H1 (cell line): Measurements from ENCODE around the gene B9D1. TPM values are rescaled to one million over a fixed set of nuclear protein-coding genes. Genes with fewer than 3 reads are reported as not detected.

Experiments
- CTCF ChIA-PET: fragments of 300-600 bp; sonication (Branson Sonifier 250); formaldehyde crosslinking; loops from one replicate; lab custom pipeline; 2021; ENCODE audit not compliant: partially characterized antibody; lab: Charles Lee
- POLR2A ChIA-PET: fragments of 300-600 bp; sonication (Branson Sonifier 250); formaldehyde crosslinking; loops from one replicate; lab custom pipeline; 2021; ENCODE audit warnings: inconsistent platforms; ENCODE audit not compliant: partially characterized antibody; lab: Charles Lee
- DNase-seq, 2 experiments: peaks; one replicate each; pipeline versions ENCODE4 v3.0.0 to v3.0.0-alpha.2; 2010 to 2022; ENCODE audit warnings: low spot score in 2 of 2, low read depth in 1 of 2, mixed read lengths in 1 of 2
- FAIRE-seq: peaks from 2 replicates; lab custom pipeline; 2011; peaks lifted over from hg19 to GRCh38; lab: Jason Lieb, UNC
- H2AFZ ChIP-seq: 2 replicates; pipeline ENCODE4 v1.8.1; 2012; ENCODE audit warnings: low read length, inconsistent platforms
- H2AK5ac ChIP-seq: 2 replicates; pipeline ENCODE4 v1.6.1; 2013; ENCODE audit warnings: low read depth, low read length
- H2BK120ac ChIP-seq: replicated peaks from 2 replicates; pipeline ENCODE3; 2013; ENCODE audit warnings: low read depth, low read length, inconsistent platforms
- H2BK12ac ChIP-seq: 2 replicates; pipeline ENCODE4 v1.6.1; 2013; ENCODE audit warnings: low read depth, low read length
- H2BK15ac ChIP-seq: 2 replicates; pipeline ENCODE4 v1.6.1; 2013; ENCODE audit warnings: low read length
- H2BK20ac ChIP-seq: 2 replicates; pipeline ENCODE4 v1.6.1; 2013; ENCODE audit warnings: low read length
- H2BK5ac ChIP-seq: 2 replicates; pipeline ENCODE4 v1.6.1; 2013; ENCODE audit warnings: low read depth, low read length
- H3K14ac ChIP-seq: 2 replicates; pipeline ENCODE4 v1.6.1; 2013; ENCODE audit warnings: inconsistent platforms; ENCODE audit not compliant: insufficient read length
- H3K18ac ChIP-seq: 2 replicates; pipeline ENCODE4 v1.6.1; 2013; ENCODE audit warnings: low read length; ENCODE audit errors: extremely low read depth
- H3K23ac ChIP-seq: 2 replicates; pipeline ENCODE4 v1.6.1; 2013; ENCODE audit warnings: inconsistent platforms; ENCODE audit not compliant: insufficient read length
- H3K23me2 ChIP-seq: 2 replicates; pipeline ENCODE4 v1.6.1; 2013; ENCODE audit warnings: low read depth, low read length
- H3K27ac ChIP-seq: 2 replicates; pipeline ENCODE4 v1.6.1; 2011; ENCODE audit warnings: low read depth, low read length, inconsistent platforms
- H3K27me3 ChIP-seq, 4 experiments: replicated peaks in 1 of 4; 1 replicate in 1 of 4; 2 replicates in 3 of 4; pipeline versions ENCODE4 v1.6.1 to v1.8.1; 2011 to 2013; ENCODE audit warnings: low read length in 3 of 4, mild to moderate bottlenecking in 3 of 4, inconsistent platforms in 2 of 4, mixed read lengths in 2 of 4, moderate library complexity in 1 of 4; ENCODE audit not compliant: control insufficient read depth in 3 of 4, insufficient read depth in 3 of 4; ENCODE audit errors: extremely low read depth in 1 of 4
- H3K36me3 ChIP-seq, 4 experiments: 2 replicates each; pipeline versions ENCODE4 v1.6.1 to v1.8.1; 2011 to 2013; ENCODE audit warnings: mild to moderate bottlenecking in 4 of 4, low read length in 3 of 4, moderate library complexity in 2 of 4, control low read depth in 1 of 4, inconsistent platforms in 1 of 4; ENCODE audit not compliant: insufficient read depth in 4 of 4, control insufficient read depth in 2 of 4
- H3K4ac ChIP-seq: replicated peaks from 2 replicates; pipeline ENCODE3; 2013; ENCODE audit warnings: low read length, low read depth, mixed read lengths, inconsistent platforms; ENCODE audit not compliant: insufficient read length
- H3K4me1 ChIP-seq, 4 experiments: replicated peaks in 1 of 4; 1 replicate in 1 of 4; 2 replicates in 3 of 4; pipeline versions ENCODE4 v1.6.1 to v1.8.1; 2011 to 2013; ENCODE audit warnings: low read length in 3 of 4, inconsistent platforms in 2 of 4, mixed read lengths in 1 of 4; ENCODE audit not compliant: insufficient read depth in 4 of 4, control insufficient read depth in 3 of 4
- H3K4me2 ChIP-seq, 2 experiments: 2 replicates each; pipeline versions ENCODE4 v1.6.1 to v1.8.1; 2011 to 2013; ENCODE audit warnings: low read depth in 2 of 2, low read length in 2 of 2, control low read depth in 1 of 2, inconsistent platforms in 1 of 2, mild to moderate bottlenecking in 1 of 2; ENCODE audit not compliant: insufficient read depth in 1 of 2
- H3K4me3 ChIP-seq, 4 experiments: fragments of 200-600, 300-600 bp in 1 of 4; sonication (generic), shearing (Covaris generic), sonication (Bioruptor Twin) in 1 of 4; 2 replicates each; pipeline versions ENCODE4 v1.5.1 to v1.8.1; 2011 to 2016; ENCODE audit warnings: low read length in 4 of 4, low read depth in 3 of 4, control low read depth in 2 of 4, inconsistent platforms in 2 of 4, mild to moderate bottlenecking in 2 of 4, mixed read lengths in 1 of 4, moderate library complexity in 1 of 4; ENCODE audit not compliant: insufficient read depth in 2 of 4; ENCODE audit errors: extremely low read depth in 1 of 4
- H3K56ac ChIP-seq: replicated peaks from 2 replicates; pipeline ENCODE3; 2013; ENCODE audit warnings: low read depth, mild to moderate bottlenecking, mixed read lengths, low read length, inconsistent platforms; ENCODE audit not compliant: insufficient read length
- H3K79me1 ChIP-seq: 2 replicates; pipeline ENCODE4 v1.6.1; 2013; ENCODE audit warnings: low read depth, low read length, control low read depth
- H3K79me2 ChIP-seq, 2 experiments: 2 replicates each; pipeline versions ENCODE4 v1.6.1 to v1.8.1; 2012 to 2013; ENCODE audit warnings: low read length in 2 of 2, mild to moderate bottlenecking in 2 of 2, inconsistent platforms in 1 of 2; ENCODE audit not compliant: insufficient read depth in 2 of 2, control insufficient read depth in 1 of 2
- H3K9ac ChIP-seq, 4 experiments: replicated peaks in 1 of 4; 1 replicate in 1 of 4; 2 replicates in 3 of 4; pipeline versions ENCODE4 v1.6.1 to v1.8.1; 2011 to 2013; ENCODE audit warnings: low read depth in 3 of 4, low read length in 3 of 4, control low read depth in 2 of 4, mild to moderate bottlenecking in 2 of 4, moderate library complexity in 2 of 4, inconsistent platforms in 1 of 4; ENCODE audit errors: extremely low read depth in 1 of 4
- H3K9me3 ChIP-seq, 2 experiments: 2 replicates each; pipeline versions ENCODE4 v1.6.1 to v1.8.1; 2012 to 2013; ENCODE audit warnings: mild to moderate bottlenecking in 2 of 2, moderate library complexity in 2 of 2, control low read depth in 1 of 2, inconsistent platforms in 1 of 2, low read depth in 1 of 2, low read length in 1 of 2, mixed read lengths in 1 of 2; ENCODE audit not compliant: insufficient read depth in 2 of 2
- H4K20me1 ChIP-seq, 2 experiments: replicated peaks in 1 of 2; 2 replicates each; pipeline versions ENCODE3 to v1.8.1; 2011 to 2013; ENCODE audit warnings: inconsistent platforms in 2 of 2, low read length in 2 of 2, mild to moderate bottlenecking in 1 of 2; ENCODE audit not compliant: insufficient read depth in 2 of 2, control insufficient read depth in 1 of 2
- H4K5ac ChIP-seq: 2 replicates; pipeline ENCODE4 v1.6.1; 2013; ENCODE audit warnings: low read length, low read depth, mixed read lengths, inconsistent platforms; ENCODE audit not compliant: insufficient read length
- H4K8ac ChIP-seq: 2 replicates; pipeline ENCODE4 v1.8.0; 2013; ENCODE audit warnings: mild to moderate bottlenecking, moderate library complexity, low read length, inconsistent platforms; ENCODE audit not compliant: insufficient read depth; ENCODE audit errors: extremely low read depth
- H4K91ac ChIP-seq: replicated peaks from 2 replicates; pipeline ENCODE3; 2013; ENCODE audit warnings: low read length, mixed read lengths, inconsistent platforms; ENCODE audit not compliant: insufficient read length
- SRF ChIP-seq: IDR thresholded peaks from 2 replicates; pipeline ENCODE4 v1.6.1; 2011; ENCODE audit warnings: mild to moderate bottlenecking, low read depth, low read length, moderate library complexity
- SUZ12 ChIP-seq: fragments of 200-600 bp; sonication (generic); IDR thresholded peaks from 2 replicates; pipeline ENCODE4 v1.6.1; 2012; ENCODE audit warnings: mild to moderate bottlenecking, inconsistent platforms, low read length, moderate library complexity, mixed read lengths
- WGBS, 2 experiments: shearing (Covaris generic) in 1 of 2; methylation state at CpG; one replicate each; pipeline versions ENCODE4 v1.1.6 to v1.1.7; 2013 to 2015; ENCODE audit warnings: low lambda C conversion rate in 2 of 2, mixed read lengths in 2 of 2, inconsistent platforms in 1 of 2, low coverage in 1 of 2, missing lambda C conversion rate in 1 of 2; ENCODE audit not compliant: insufficient replicate concordance in 2 of 2, insufficient coverage in 1 of 2, insufficient read length in 1 of 2; ENCODE audit errors: extremely low coverage in 1 of 2, missing lambda C conversion rate in 1 of 2; 5-methylcytosine and 5-hydroxymethylcytosine counted together
- polyA plus RNA-seq, 7 experiments: library from polyadenylated mRNA; depleted of rRNA in 3 of 7; stranded (reverse) in 5 of 7; unstranded in 2 of 7; fragments of >200 nt in 5 of 7; fragments of 200-250 nt in 2 of 7; gene quantifications; 1 replicate in 5 of 7; 2 replicates in 1 of 7; 4 replicates in 1 of 7; pipeline versions ENCODE4 v1.2.1 to v1.2.3, GENCODE V29; 2011 to 2013; ENCODE audit warnings: missing spikeins in 2 of 7, mixed read lengths in 2 of 7
- total RNA-seq: library from RNA; stranded (reverse); fragmentation: NEBNext Ultra II Directional; extraction: Animal tissue kit (Norgen Biotek cat#: 25700); gene quantifications from 2 replicates; pipeline ENCODE4 v1.2.1, GENCODE V29; 2021

Gene B9D1
- total and polyA plus RNA-seq, 2 of the 8 experiments (the other 6 are each of a cell fraction or from before 2014, with no cell fraction given): 24.6 to 65.7 TPM

DNA sequence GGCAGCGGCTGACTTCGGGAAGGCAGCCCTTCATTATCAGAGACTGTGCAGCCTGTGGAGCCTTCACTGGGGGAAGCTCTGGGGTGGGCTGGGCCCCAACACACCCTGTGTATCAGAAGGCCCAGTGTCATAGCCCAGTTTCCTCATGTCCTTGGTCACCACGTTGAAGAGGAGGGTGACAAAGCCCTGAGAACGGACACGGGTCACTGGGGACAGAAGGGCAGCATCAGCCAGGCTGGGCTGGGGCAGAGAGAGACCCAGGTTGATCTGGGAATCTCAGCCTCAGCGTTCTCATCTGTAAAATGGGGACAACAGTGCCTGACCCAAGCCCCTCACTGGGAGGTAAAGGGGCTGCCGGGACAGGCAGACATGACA lies 19.3 kb downstream of the B9D1 start:
- no peak for TF ChIP-seq SRF
- no peak for TF ChIP-seq SUZ12
- no peak overlapping the region for H3K14ac ChIP-seq
- no peaks in the 10 kb centered on the region for H3K79me2 ChIP-seq
- no peak for FAIRE-seq
- no peak overlapping the region for H2BK5ac ChIP-seq
- no peak overlapping the region for H2BK12ac ChIP-seq
- H3K4me1 ChIP-seq: peaks cover 2 to 17% (median 12%) of the 10 kb centered on the region in 4 experiments
- H3K23ac ChIP-seq: no peak overlapping the region
- no peak for DNase-seq
- no peak overlapping the region for H2BK15ac ChIP-seq
- ChIA-PET POLR2A (interaction anchor here (0.6 to 1.4 kb wide), 5 partner anchors 9 to 305 kb away, joined by 3 to 5 read pairs (median 3); no protein-coding TSS in a partner anchor), CTCF (interaction anchor here (0.6 to 9.8 kb wide), 10 partner anchors 9 to 420 kb away, joined by 3 to 70 read pairs (median 4); partner anchors contain the start of gene RNF112)
- no peak overlapping the region for H3K56ac ChIP-seq
- H2AFZ ChIP-seq: no peak overlapping the region
- no peak overlapping the region for H3K27ac ChIP-seq
- no peak overlapping the region for H3K18ac ChIP-seq
- H3K23me2 ChIP-seq: no peaks in the 10 kb centered on the region
- H4K20me1 ChIP-seq: peaks cover 0 to 3% of the 10 kb centered on the region in 2 experiments
- H2AK5ac ChIP-seq: no peak overlapping the region
- no peak overlapping the region for H3K4ac ChIP-seq
- WGBS, 2 experiments: 91% methylated on average over 7 of the region's 7 CpGs; no CpG with 5 or more reads in 1 of the 2 experiments
- H3K4me3 ChIP-seq: no peak overlapping the region
- H4K8ac ChIP-seq: 0 out of 2 replicates have a peak overlapping the region, but pooled peaks have one; percentile 9
- H3K79me1 ChIP-seq: no peaks in the 10 kb centered on the region
- peaks cover 0 to 5% (median 2%) of the 10 kb centered on the region in 4 experiments; a peak in 2 of 8 replicates for H3K36me3 ChIP-seq
- H4K91ac ChIP-seq: no peak overlapping the region
- H4K5ac ChIP-seq: no peak overlapping the region
- H3K9ac ChIP-seq: no peak overlapping the region
- H3K27me3 ChIP-seq: no peaks in the 10 kb centered on the region
- no peak overlapping the region for H2BK120ac ChIP-seq
- no peaks in the 10 kb centered on the region for H3K9me3 ChIP-seq
- H2BK20ac ChIP-seq: no peak overlapping the region
- no peak overlapping the region for H3K4me2 ChIP-seq
